Suprapubic skin (tissue), 4 donors: ENCODE results near the gene CDC5L.

Experiments used
- CTCF ChIP-seq, 2 donors: fragments of 200-600 bp in 1 of 2; fragments of 450-650 bp in 1 of 2; sonication (generic) in 1 of 2; IDR thresholded peaks; one replicate each; pipeline ENCODE4 v1.5.1; 2016 to 2019; ENCODE audit warnings: antibody characterized with exemption in 2 of 2, mild to moderate bottlenecking in 1 of 2, moderate library complexity in 1 of 2
- EP300 ChIP-seq: sonication (generic); formaldehyde crosslinking; IDR thresholded peaks from one replicate; pipeline ENCODE4 v1.6.1; 2017; ENCODE audit warnings: antibody characterized with exemption
- POLR2A ChIP-seq, 2 donors: fragments of 450-650 bp; IDR thresholded peaks; one replicate each; pipeline ENCODE4 v1.6.1; 2017; ENCODE audit warnings: antibody characterized with exemption in 2 of 2, mild to moderate bottlenecking in 2 of 2, moderate library complexity in 2 of 2
- POLR2AphosphoS5 ChIP-seq, 3 donors: sonication (generic); formaldehyde crosslinking; IDR thresholded peaks; one replicate each; pipeline ENCODE4 v1.6.1; 2017; ENCODE audit warnings: antibody characterized with exemption in 3 of 3

DNA sequence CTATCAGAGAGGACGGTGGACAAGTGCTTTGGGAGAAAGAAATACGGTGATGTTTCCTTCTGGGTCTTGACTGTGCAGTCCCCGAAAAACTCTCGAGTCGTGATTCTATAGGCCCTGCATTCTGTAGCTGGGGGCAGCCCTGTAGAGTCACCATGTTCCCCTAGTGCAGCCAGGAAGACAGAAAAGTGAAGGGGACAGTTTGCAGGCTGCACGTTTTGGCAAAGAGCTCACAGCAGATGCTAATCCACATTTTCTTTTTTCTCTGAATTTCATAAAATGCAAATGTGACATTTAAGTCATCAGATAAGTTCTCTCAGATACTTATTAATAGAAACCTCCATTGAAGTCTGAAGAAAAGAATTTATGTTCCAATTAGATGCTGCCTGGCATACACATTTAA is 25.6 kb upstream of the CDC5L start:
- TF ChIP-seq CTCF (IDR thresholded peaks at IDR 0.05): no peak
- no peak for TF ChIP-seq POLR2A (IDR thresholded peaks at IDR 0.05)
- TF ChIP-seq EP300: no peak
- TF ChIP-seq POLR2AphosphoS5 (IDR thresholded peaks at IDR 0.05): no peak
